ENCODE data around the gene SLC2A1.

Gene SLC2A1

DNA sequence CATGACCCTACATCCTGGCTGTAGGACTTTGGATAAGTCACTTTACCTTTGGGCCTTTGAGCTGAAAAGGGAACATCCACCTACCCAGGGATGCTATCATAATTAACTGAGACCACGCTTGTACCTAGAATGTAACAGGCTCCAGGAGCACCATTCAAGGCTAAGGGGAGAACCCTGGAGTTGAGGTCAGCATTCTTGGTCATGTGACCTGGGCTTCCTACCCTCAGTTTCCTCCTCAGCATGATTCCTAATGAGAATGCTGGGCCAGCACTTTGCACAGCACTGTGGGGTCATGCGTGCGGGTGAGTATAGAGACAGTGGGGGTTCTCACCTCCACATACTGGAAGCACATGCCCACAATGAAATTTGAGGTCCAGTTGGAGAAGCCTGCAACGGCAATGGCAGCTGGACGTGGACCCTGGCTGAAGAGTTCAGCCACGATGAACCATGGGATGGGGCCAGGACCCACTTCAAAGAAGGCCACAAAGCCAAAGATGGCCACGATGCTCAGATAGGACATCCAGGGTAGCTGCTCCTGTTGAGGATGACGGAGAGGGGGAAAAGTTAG lies 31.3 kb downstream of the SLC2A1 start:
- Histone ChIP-seq H3K9me3 (ENCODE audit: low read depth, low read length) (no peaks in the 10 kb centered on the region), H3K4me3 (no peak overlapping the region), H3K9ac (ENCODE audit: insufficient read length) (no peak overlapping the region), H3K36me3 (ENCODE audit: insufficient read depth, low read length) (no peaks in the 10 kb centered on the region; the same call in 1 of the 2 replicates), H3K27ac (no peak overlapping the region)
- no peak for DNase-seq (ENCODE audit: low read depth, low spot score)
- no peak for TF ChIP-seq POLR2AphosphoS5 (IDR thresholded peaks at IDR 0.05; ENCODE audit: borderline replicate concordance, low read depth, low read length)
- no peak for TF ChIP-seq EZH2 (IDR thresholded peaks at IDR 0.05)
- TF ChIP-seq FOXP2 (optimal IDR thresholded peaks at IDR 0.05; ENCODE audit: control extremely low read depth, extremely low read length, insufficient read depth) = no peak

DNA sequence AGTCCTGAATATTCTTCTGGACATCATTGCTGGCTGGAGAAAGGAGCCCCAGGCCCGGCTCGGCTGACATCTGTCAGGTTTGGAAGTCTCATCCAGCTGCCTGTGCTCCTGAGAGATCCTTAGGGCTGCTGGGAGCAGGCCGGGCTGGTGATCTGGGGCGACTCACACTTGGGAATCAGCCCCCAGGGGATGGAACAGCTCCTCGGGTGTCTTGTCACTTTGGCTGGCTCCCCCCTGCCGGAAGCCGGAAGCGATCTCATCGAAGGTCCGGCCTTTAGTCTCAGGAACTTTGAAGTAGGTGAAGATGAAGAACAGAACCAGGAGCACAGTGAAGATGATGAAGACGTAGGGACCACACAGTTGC lies 31.8 kb downstream of the SLC2A1 start:
- no peaks in the 10 kb centered on the region; the same call in 1 of the 2 replicates for H3K36me3 ChIP-seq (ENCODE audit: insufficient read depth, low read length)
- H3K9ac ChIP-seq (ENCODE audit: insufficient read length) = no peak overlapping the region
- no peaks in the 10 kb centered on the region for H3K9me3 ChIP-seq (ENCODE audit: low read depth, low read length)
- no peak for DNase-seq (ENCODE audit: low read depth, low spot score)
- no peak overlapping the region for H3K4me3 ChIP-seq
- H3K27ac ChIP-seq = no peak overlapping the region
- TF ChIP-seq POLR2AphosphoS5 (IDR thresholded peaks at IDR 0.05; ENCODE audit: borderline replicate concordance, low read depth, low read length) (no peak), FOXP2 (optimal IDR thresholded peaks at IDR 0.05; ENCODE audit: control extremely low read depth, extremely low read length, insufficient read depth) (no peak)

- H3K9me3 ChIP-seq (ENCODE audit: low read depth, low read length) = no peaks in the 10 kb centered on the region
- H3K27ac ChIP-seq = no peak overlapping the region
These were observed 32.3 kb downstream of the SLC2A1 start for GRCh38 chr1:42926235-42926878.

DNA sequence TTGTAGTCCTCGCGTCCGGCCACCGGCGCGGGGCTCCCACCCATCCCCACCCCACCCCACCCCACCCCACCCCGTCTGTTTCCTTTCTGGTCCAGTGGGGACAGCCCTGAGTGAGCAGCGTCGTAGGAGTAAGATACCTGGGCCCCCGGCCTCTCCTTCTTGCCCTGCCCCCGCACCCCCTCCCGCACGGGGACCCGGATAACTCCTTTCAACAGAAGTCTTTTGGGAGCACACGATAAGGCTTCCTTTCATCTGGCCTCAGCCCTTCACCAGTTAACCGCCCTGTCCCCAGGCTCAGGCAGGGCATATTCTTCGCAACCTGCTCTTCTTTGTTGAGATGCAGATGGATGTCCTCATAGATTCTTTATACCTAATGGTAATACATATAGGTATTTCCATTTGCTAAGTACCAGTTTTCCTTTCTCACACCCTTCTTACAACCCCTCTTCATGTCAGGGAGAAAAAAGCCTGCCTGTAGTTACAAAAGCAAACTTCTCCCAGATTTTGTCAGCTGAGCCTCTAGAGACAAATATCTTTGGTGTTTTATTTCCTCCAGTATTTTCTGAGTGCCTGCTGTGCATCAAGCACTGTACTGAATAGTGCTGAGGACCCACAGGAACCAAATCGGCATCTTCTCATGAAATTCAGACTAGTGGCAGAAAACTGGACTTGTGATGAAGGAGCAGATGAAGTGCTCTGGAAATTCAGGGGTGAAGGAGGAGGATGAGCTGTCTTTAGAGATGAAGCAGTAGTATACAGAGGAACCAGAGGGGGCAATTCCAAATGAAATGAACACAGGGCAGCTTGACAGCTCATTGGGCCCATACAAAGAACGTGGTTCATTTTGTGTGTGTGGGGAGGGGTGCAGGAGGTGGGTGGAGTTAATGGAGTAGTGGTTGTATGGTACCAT lies 33.6 kb downstream of the SLC2A1 start:
- Histone ChIP-seq H3K4me3 (peak overlapping the region; percentile 91), H3K9ac (ENCODE audit: insufficient read length) (peak overlapping the region; percentile 58), H3K27ac (no peak overlapping the region), H3K9me3 (ENCODE audit: low read depth, low read length) (no peaks in the 10 kb centered on the region), H3K36me3 (ENCODE audit: insufficient read depth, low read length) (no peaks in the 10 kb centered on the region; the same call in 1 of the 2 replicates)
- DNase-seq (ENCODE audit: low read depth, low spot score) = no peak
- TF ChIP-seq FOXP2 (optimal IDR thresholded peaks at IDR 0.05; ENCODE audit: control extremely low read depth, extremely low read length, insufficient read depth) (no peak), EZH2 (IDR thresholded peaks at IDR 0.05) (no peak), POLR2AphosphoS5 (IDR thresholded peaks at IDR 0.05; ENCODE audit: borderline replicate concordance, low read depth, low read length) (no peak)

More at GRCh38 chr1:42926235-42926878, 32.3 kb downstream of the SLC2A1 start:
- no peaks in the 10 kb centered on the region; the same call in 1 of the 2 replicates for H3K36me3 ChIP-seq (ENCODE audit: insufficient read depth, low read length)
- no peak for TF ChIP-seq POLR2AphosphoS5 (IDR thresholded peaks at IDR 0.05; ENCODE audit: borderline replicate concordance, low read depth, low read length)
- no peak for TF ChIP-seq FOXP2 (optimal IDR thresholded peaks at IDR 0.05; ENCODE audit: control extremely low read depth, extremely low read length, insufficient read depth)
- TF ChIP-seq EZH2 (IDR thresholded peaks at IDR 0.05) = no peak
- no peak for DNase-seq (ENCODE audit: low read depth, low spot score)
- no peak overlapping the region for H3K4me3 ChIP-seq
- H3K9ac ChIP-seq (ENCODE audit: insufficient read length) = no peak overlapping the region

DNA sequence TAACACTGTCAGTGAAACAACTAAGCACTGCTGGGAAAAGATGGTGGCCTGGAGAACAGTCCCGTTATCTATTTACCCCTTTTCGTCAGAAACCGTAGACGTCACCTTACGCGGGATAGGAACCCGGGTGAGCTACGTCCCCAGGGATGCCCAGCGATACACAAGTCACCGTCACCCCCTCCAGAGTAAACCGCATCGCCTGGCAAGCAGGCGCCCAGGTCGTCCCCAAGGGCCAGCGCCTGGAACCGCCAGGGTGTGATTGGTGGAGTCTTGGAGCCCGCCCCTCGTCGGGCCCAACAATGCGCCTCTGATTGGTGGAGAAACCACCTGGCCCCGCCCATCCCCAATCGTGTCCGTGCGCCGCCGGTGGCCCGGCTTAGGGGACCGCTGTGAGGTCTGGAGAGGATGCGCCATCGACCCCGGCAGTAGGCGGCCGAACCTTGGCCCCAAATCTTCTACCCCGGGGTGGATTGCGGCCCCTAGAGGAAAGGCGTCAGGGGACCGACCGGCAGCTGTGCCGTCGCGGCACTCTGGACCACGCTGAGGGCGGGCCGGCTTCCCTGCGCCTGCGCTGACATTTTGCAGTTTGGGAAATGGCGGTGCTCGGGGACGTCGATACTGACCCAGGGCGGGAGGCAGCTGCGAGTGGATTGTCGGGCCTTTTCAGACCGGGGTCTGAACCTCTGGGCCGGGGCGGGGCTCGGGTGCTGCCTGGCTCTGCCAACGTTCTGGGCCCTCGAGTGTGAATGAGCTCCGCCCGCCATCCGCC lies 34.4 kb downstream of the SLC2A1 start:
- peak overlapping the region; percentile 91 for H3K4me3 ChIP-seq
- no peak overlapping the region; the same call in 1 of the 2 replicates for H3K27ac ChIP-seq
- no peak for TF ChIP-seq EZH2 (IDR thresholded peaks at IDR 0.05)
- TF ChIP-seq POLR2AphosphoS5 (IDR thresholded peaks at IDR 0.05; ENCODE audit: borderline replicate concordance, low read depth, low read length) = peak; percentile 85
- no peaks in the 10 kb centered on the region; the same call in 1 of the 2 replicates for H3K36me3 ChIP-seq (ENCODE audit: insufficient read depth, low read length)
- DNase-seq (ENCODE audit: low read depth, low spot score) = no peak
- peak overlapping the region; percentile 58 for H3K9ac ChIP-seq (ENCODE audit: insufficient read length)
- no peaks in the 10 kb centered on the region for H3K9me3 ChIP-seq (ENCODE audit: low read depth, low read length)

DNA sequence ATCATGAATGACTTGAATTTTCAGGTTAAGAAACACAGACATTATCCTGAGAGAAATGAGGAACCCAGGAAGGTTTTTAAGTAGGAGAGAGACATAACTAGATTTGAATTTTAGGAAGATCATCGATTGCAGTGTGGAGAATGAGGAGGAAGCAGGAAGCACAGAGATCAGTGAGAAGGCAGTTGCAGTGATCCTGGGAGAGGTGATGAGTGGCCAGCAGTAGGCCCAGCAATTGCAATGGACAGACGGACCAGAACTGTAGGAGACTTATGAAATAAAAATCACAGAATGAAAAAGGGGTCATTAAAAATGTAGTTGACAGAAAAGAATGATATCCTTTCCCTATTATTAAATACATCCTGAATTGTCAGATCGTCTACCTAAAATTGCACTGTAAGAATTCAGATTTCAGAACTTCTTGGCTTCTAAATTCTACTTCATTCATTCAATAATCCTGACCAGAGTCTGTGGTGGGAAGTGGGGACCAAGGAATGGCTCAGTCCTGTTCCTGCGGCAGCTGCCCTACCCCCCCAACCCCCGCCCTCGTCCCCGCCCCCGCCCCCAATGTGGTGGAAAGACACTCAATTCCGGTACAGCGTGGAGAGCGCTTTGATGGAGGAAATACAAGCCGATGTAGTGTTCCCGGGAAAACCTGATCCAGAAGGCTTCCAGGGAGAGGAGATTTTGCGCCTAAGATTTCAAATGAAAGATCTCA lies 35.1 kb downstream of the SLC2A1 start:
- DNase-seq (ENCODE audit: low read depth, low spot score) = no peak
- TF ChIP-seq EZH2 (IDR thresholded peaks at IDR 0.05) (no peak), FOXP2 (optimal IDR thresholded peaks at IDR 0.05; ENCODE audit: control extremely low read depth, extremely low read length, insufficient read depth) (no peak), POLR2AphosphoS5 (IDR thresholded peaks at IDR 0.05; ENCODE audit: borderline replicate concordance, low read depth, low read length) (no peak)
- no peak overlapping the region; the same call in 1 of the 2 replicates for H3K27ac ChIP-seq
- peak overlapping the region; percentile 91 for H3K4me3 ChIP-seq
- H3K9me3 ChIP-seq (ENCODE audit: low read depth, low read length) = no peaks in the 10 kb centered on the region
- H3K9ac ChIP-seq (ENCODE audit: insufficient read length) = peak overlapping the region; percentile 28
- no peaks in the 10 kb centered on the region; the same call in 1 of the 2 replicates for H3K36me3 ChIP-seq (ENCODE audit: insufficient read depth, low read length)

- Histone ChIP-seq H3K9ac (ENCODE audit: insufficient read length) (no peak overlapping the region), H3K9me3 (ENCODE audit: low read depth, low read length) (no peaks in the 10 kb centered on the region), H3K36me3 (ENCODE audit: insufficient read depth, low read length) (no peaks in the 10 kb centered on the region; the same call in 1 of the 2 replicates), H3K27ac (no peak overlapping the region), H3K4me3 (peak overlapping the region; percentile 91)
- no peak for DNase-seq (ENCODE audit: low read depth, low spot score)
- TF ChIP-seq FOXP2 (optimal IDR thresholded peaks at IDR 0.05; ENCODE audit: control extremely low read depth, extremely low read length, insufficient read depth) (no peak), EZH2 (IDR thresholded peaks at IDR 0.05) (no peak), POLR2AphosphoS5 (IDR thresholded peaks at IDR 0.05; ENCODE audit: borderline replicate concordance, low read depth, low read length) (no peak)
These were observed 35.8 kb downstream of the SLC2A1 start for GRCh38 chr1:42922687-42923366.
